H1 (cell line): ENCODE measurements around the gene DNAJB5. TPM values are rescaled to one million over a fixed set of nuclear protein-coding genes. Genes with fewer than 3 reads are reported as not detected.
A peak's percentile ranks its signal among the peaks of the same experiment; 100 is the strongest.

ENCODE experiments used
- HDAC2 ChIP-seq, 2 experiments: fragments of 300-600 bp in 1 of 2; sonication (generic) in 1 of 2; IDR thresholded peaks; 2 replicates each; pipeline ENCODE4 v1.6.1; 2011 to 2012; ENCODE audit warnings: low read depth in 2 of 2, low read length in 2 of 2, mild to moderate bottlenecking in 2 of 2, moderate library complexity in 2 of 2, borderline replicate concordance in 1 of 2, inconsistent platforms in 1 of 2
- KDM1A ChIP-seq: fragments of 200-600, 300-600 bp; sonication (generic); IDR thresholded peaks from 2 replicates; pipeline ENCODE4 v1.7.1; 2016; ENCODE audit warnings: mild to moderate bottlenecking, low read length, borderline replicate concordance
- MAFK ChIP-seq: IDR thresholded peaks from 2 replicates; pipeline ENCODE4 v1.6.1; 2012; ENCODE audit warnings: low read depth, mild to moderate bottlenecking, improper control_type of control experiment, low read length
- RAD21 ChIP-seq, 2 experiments: IDR thresholded peaks in 1 of 2; conservative IDR thresholded peaks in 1 of 2; 2 replicates each; pipeline ENCODE4 v1.6.1; 2011; ENCODE audit warnings: low read depth in 2 of 2, low read length in 2 of 2, improper control_type of control experiment in 1 of 2, inconsistent platforms in 1 of 2, mild to moderate bottlenecking in 1 of 2, moderate library complexity in 1 of 2
- polyA plus RNA-seq, 7 experiments: library from polyadenylated mRNA; depleted of rRNA in 3 of 7; stranded (reverse) in 5 of 7; unstranded in 2 of 7; fragments of >200 nt in 5 of 7; fragments of 200-250 nt in 2 of 7; gene quantifications; 1 replicate in 5 of 7; 2 replicates in 1 of 7; 4 replicates in 1 of 7; pipeline versions ENCODE4 v1.2.1 to v1.2.3, GENCODE V29; 2011 to 2013; ENCODE audit warnings: missing spikeins in 2 of 7, mixed read lengths in 2 of 7
- total RNA-seq: library from RNA; stranded (reverse); fragmentation: NEBNext Ultra II Directional; extraction: Animal tissue kit (Norgen Biotek cat#: 25700); gene quantifications from 2 replicates; pipeline ENCODE4 v1.2.1, GENCODE V29; 2021

DNAJB5 gene
- total and polyA plus RNA-seq, 2 of the 8 experiments (the other 6 are each of a cell fraction or from before 2014, with no cell fraction given), result 25.0 to 34.1 TPM

DNA sequence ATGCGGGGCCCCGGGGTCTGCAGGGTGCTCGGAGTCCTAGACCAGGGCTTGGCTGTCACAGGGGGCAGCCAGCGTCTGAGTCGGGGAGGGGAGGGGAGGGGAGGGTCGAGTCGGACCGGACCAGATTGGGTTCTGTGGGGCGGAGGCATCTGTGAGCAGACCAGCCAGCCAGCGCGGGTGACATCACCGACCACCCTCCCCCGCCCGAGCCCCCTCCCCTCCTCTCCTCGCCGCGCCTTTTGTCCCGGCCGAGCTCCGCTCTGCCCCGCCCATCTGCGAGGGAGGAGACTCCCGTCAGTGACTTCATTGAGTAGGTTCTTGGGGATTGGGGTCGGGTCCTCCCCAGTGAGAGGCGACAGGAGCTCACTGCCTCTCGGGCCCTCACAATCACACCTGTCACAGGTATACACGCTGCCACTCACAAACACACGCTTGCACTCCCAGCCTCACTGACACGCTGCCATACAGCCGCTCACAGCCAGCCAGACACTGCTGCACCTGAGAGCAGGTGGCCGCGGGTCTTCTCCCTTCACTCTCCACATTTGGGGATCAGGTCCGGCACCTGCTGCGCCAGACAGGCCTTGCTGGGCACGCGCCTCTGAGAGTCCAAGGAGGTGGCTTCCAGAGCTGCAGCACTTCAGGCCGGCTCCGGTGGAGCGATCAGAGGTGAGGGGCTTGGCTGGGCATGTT lies 546 bp downstream of the DNAJB5 start (continued):
- TF ChIP-seq RAD21 (IDR thresholded peaks at IDR 0.05 in 1 of 2, conservative IDR thresholded peaks at IDR 0.05 in 1 of 2; ENCODE audit: low read depth in 2 of 2, low read length in 2 of 2) (no peak), KDM1A (no peak), HDAC2 (IDR thresholded peaks at IDR 0.05; ENCODE audit: borderline replicate concordance in 1 of 2, low read depth in 2 of 2, low read length in 2 of 2) (peak in 1 of 2 experiments; percentile 76; a peak in 1 of 4 replicates), MAFK (no peak)
